Stimulated activated CD4-positive, alpha-beta T cell treated with anti-CD3 and anti-CD28 coated beads, Interleukin-12 subunit alpha, Interleukin-12 subunit beta, amount 100 ng/mL, for 24 hours (primary cell): ENCODE measurements around the gene MEGF11.

Experiments used
- DNase-seq, 2 experiments: peaks; one replicate each; pipeline ENCODE4 v3.0.0-alpha.2; 2020; ENCODE audit warnings: low read depth in 2 of 2

Gene MEGF11

DNA sequence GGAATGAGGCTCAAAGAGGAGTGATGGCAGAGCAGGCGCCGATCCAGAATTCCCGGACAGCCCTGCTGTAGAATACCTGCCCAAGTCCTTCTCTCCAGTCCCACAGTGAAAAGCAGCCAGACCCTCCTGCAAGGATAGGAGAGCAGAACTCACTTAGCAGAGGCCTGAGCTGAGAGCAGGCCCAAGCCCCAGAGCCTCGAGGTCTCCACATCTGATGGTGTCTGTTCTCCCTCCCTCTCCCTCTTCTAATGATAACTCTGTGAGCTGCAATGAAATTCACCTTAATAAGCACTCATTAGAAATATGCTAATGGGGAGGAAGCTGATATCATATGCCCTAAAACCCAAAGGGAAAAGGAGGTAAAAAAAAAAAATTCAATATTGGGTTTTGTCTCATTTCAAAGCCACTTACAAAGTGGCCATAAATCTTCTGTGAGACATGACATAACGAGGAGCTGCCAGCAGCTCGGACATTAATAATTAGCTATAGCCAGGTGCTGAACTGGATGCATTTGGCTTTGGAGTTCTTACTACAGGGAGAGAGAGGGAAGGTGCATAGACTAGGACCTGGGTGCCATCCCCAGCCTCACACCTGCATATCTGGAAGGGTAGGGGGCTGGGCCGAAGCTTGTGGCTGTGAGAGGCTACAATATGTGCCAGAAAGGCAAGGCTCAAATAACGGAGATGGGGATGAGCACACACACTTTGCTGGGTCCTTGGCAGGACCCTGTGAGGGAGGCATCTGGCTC is 108.4 kb downstream of the MEGF11 start:
- DNase-seq, result no peak

DNA sequence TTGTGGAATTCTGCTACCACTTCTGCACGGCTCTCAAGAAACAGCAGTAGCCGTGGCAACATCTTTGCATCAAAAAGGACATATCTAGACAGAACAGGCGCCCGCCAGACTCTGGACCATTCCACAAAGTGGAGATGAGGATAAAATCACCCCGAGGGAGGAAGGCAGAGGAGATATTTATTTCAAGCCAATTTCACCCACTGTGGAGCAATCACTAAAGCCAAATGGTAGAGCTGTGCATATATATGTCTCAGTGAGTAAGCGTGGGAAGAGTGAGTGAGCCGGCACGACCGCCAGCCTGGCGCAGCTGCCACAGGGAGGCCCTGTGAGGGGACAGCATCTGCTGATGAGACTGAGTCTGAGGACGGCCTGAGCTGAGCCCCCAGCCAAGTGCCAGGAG is 111.3 kb downstream of the MEGF11 start:
- no peak for DNase-seq

DNA sequence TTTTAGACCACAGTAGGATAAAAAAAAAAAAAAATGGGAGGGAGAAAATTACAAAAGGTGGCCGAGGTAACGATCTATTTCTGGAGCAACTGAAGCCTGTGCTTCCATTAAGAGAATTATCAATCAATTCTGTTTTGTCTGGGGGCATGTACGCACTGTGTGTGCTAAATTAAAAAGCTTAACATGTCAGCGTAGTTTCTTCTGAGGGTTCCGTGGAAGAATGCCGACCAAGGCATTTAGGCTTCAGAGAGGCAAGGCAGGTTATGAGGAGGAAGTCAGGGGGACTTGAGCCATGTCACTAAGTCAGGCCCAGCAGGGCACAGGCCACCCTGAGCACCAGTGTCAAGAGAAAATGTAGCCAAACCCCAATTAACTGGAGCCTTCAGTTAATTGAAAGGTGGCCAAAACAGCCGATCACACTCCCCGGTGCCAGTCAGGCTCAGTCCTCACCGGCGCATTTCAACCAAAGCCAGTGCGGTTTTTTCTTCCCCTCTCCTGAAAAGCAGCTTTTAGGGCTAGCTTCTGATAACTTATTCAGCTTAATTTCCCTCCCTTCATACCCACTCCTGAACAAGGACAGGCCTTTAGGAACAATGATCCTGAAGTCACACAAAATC is 113.9 kb downstream of the MEGF11 start:
- DNase-seq, result no peak

DNA sequence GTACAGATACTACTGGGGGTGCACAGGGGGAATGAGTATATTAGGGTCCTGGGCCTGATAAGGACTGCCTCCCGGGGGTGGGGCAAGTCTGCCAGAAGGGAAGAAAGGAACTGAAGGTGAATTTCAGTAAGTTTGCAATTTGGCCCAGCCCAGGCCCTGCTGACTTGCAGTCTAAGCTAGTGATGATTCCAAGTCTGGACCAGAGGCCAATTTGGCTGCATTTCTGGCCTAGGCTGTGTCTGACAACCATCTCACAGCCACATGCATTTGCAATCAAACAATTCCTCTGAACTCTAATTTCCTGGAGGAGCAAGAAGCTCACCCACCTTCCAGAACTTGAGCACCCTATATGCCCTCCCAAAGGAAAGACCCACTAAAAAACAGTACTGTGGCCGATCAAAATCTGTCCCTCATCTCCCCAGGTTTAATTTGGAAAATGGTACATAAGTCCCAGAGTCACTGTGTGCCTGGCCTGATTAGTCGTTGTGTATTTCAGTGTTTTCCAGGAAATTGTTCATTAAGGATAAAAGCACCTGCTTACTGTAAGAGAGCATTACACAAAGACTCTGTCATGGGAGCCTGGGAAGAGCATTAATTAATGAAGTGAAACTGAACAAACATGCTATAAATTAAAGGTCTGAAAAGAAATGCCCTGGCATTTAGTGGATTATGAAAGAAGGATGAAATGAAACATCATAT is 114.5 kb downstream of the MEGF11 start:
- no peak for DNase-seq

DNA sequence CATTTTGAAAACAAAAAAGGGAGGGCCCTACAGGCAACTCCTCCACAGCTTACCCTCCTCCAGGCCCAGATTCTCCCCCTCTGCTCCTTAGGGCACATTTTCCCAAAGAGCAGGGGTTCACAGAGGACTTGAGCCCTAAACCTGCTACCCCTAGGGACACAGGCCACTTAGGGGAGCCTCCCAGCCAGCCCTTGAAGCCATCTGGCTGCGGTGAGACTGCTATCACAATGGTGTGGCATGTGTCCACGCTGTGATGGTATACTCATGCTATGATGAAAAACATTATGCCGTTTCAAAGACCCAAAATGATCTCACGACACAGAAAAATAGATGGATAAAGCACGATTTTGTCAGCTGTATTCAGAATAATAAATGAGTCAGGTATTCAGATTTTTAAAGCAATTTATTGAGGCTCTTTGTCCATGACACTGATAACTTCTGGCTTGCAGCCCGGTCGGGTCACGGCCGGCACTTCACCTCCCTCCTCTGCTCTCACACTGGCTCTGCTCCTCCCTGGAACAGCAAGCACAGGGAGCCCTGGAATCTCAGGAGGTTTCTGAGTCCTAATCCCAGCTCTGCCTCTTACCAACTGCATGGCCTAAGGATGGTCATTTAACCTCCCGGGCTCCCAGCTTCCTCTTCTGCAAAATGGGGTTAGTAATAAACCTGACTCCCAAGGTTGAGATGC is 115.3 kb downstream of the MEGF11 start:
- no peak for DNase-seq

DNA sequence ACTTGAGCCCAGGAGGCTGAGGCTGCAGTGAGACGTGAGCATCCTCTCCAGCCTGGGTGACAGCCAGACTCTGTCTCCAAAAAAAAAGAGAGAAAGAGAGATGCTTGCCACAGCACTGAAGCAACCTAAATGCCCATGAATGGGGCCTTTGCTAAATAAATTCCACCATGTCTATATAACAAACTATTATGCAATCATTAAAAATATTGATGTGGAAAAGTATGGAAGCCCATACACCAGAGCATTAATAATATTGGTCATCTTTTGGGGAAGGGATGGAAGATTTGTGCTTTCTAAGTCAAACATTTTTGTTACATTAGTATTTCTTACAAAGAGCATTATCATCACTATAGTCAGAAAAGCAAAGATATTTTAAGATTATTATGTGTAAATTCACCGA is 116.6 kb downstream of the MEGF11 start:
- no peak for DNase-seq

DNA sequence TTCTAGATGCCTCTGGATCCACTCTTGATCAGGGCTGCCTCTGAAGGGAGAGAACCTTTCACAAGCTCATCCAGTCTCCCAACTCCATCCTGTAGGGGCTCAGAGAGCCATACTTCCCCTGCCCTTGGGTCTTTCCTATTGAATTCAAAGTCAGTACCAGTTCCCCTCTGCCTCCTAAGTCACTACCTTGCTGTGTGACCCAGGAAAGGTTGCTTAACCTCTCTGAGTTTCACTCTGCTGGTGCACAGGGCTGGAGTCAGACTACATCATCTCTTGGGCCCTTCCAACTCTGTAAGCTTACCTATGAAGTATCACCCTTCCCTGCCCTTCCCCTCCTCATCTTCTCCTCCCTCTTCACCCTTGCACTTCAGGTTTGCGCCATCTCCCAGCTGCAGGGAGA is 117.9 kb downstream of the MEGF11 start:
- DNase-seq, result no peak

DNA sequence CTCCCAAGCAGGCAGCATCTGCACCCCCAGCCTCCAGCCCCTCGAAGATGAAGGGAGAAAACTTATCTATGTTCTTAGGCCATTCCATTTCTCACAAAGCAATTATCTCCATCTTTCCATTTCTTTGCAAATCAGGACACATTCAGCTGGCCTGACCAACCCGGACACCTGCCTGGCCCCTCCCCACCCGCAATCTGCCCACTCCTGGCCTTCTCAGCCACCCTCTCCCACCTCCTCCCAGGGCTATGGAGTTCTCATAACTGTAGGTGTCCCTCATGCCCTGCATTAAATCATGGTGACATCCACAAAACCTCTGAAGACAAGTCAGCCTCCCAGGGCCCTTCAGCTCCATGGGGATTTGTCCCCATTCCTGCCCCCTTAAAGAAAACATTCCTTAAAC is 119.3 kb downstream of the MEGF11 start:
- no peak for DNase-seq

DNA sequence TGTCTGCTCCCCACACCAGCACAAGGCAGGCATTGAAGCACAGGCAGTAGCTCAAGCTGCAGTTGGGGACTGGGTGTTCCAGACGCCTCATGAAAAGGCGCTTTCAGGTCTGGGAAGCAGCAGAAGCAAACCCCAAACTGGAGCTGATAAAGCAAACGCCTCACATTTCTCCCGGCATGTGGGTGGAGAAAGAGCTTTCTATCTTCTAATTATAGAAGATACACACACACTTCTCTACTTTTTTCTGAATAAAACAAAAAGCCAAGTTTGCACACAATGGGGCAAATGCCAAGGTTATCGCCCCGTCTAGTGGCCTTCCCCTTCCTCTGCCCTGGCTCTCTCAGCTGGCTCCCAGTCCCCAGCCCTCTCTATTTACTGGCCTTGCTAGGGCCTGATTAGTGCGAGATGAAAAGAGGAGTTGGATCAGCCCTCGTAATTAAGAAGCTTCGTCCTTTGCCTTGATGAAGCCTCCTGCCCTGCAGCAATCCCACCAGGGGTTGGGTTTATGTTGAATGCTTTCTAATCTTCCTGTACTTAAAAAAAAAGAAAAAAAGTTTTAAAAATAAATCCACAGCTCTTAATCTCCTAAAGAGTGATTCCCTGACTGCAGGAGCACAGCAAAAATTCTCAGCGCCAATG is 120.2 kb downstream of the MEGF11 start:
- DNase-seq, result no peak

DNA sequence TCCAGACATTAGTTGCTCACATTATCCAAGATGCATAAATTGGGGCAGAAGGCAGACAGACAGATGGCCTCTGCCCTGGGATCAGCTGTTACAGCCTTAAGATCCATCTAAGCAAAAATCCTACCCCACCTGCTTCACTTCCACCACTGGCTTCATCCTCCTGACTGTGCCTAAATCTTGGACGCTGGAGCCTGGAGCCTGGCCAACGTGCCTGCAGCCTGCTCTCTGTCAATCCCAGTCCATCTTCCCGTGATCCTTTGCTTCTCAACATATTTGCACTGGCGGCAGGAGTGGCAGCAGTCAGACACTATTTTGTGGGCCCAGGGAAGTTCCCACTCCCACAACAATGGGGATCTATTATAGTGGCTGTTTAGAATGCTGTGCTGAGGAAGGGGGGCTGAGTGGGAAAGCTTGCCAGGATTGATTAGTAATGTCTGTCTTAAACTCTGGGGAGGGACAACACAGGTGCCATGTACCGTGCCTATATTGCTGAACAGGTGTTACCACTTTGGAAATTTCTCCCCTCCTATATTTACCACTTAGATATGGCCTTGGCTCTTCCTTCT is 121.2 kb downstream of the MEGF11 start:
- no peak for DNase-seq

DNA sequence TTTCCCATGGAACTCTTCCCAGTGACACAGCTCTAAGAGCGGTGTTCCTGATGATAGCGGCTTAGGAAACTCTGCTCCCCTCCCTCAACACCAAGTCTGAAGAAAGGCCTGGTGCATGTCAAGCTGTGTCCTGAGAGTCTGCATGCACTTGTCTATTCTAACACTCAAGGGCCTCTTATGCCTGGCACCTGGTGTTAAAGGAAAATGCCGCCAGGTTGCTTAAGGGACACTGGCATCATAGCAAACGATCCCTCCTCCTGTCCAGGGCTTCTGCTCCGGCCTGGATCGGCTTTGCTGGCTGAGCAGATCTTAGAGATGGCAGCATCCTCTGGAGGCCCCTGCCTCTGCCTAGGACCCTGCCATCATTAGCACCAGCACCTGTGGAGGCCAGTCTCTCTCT is 121.7 kb downstream of the MEGF11 start:
- DNase-seq, result no peak

DNA sequence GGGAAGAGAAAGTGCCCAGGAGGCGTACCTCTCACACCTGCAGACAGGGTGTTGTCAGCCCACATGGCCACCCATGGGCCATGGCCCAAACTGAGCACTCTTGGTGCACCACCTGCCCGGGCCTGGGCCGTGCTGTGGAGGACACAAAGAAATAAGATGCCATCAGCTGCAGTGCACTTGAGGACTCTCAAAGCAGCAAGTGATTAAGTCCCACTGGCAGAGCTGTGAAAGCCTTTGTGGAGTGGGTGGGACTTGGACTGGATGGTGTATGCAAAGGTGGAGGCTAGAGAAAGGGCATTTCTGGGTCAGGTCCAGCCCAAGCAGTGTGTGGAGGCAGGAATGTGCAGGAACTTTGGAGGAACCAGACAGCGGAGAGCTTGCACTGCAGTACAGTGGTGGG is 122.3 kb downstream of the MEGF11 start:
- DNase-seq, result no peak

DNA sequence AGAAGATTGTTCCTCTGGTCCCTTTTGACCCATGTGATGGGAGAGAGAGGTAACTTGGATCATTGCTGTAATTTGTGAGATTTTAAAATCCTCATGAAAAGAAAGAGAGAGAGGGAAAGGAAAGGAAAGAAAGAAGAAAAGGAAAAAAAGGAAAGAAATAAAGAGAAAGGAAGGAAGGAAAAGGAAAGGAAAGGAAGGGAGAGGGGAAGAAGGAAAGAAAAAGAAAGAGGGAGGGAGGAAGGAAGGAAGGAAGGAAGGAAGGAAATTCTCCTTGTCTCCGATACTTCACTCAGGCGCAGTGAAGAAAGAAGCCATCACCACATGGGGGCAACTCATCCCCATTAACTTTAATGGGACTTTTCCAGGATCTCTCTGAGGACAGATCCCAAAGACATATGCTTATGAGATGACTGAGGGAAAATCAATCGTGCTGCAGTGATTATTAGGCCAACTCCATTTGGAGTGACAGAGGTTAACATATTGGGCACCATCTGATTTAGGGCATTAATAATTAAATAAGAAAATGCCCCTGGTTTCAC is 123.0 kb downstream of the MEGF11 start:
- DNase-seq, result no peak

DNA sequence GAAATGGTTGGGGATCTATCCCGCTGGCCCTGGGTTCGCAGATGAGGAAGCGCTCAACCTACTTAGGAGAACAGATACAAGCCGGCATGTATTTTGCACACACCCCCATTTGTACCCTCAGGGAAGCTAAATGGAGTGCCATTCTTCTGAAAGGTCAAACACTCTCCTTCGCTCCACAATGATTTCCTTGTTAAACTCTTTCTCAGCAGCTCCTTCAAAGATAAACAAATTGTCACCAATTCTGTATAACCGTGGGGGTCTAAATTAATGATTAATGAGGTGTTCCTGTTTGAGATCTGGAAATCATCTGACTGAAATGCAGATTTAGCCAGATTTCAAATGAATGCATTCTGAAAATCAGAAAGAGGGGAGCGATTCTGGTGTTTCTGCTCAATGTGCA is 124.0 kb downstream of the MEGF11 start:
- no peak for DNase-seq

DNA sequence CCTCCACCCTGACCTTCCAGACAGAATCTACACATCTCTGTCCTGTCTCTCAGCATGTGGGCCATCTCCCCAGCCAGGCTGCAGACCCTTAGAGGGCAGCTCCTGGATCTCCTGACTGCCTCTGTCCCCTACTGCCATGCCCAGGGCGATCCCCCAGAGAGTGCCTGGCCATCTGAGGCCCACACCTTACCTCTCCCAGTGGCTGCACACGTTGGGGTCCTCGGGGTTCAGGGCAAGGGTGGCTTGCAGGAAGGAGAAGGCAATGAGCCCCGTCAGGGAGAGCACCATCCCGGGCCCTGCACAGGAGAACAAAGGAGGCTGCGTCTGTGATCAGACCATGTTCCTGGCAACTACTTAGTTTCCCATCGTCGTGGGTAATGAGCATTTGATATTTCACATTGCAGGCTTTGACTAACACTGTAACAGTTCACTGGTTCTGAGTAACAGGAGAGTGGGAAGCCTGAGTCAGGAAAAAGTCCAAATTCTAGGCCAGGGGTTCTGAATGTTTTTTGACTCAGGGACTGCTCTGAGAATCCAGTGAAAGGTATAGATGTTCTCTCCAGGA is 125.4 kb downstream of the MEGF11 start:
- no peak for DNase-seq

DNA sequence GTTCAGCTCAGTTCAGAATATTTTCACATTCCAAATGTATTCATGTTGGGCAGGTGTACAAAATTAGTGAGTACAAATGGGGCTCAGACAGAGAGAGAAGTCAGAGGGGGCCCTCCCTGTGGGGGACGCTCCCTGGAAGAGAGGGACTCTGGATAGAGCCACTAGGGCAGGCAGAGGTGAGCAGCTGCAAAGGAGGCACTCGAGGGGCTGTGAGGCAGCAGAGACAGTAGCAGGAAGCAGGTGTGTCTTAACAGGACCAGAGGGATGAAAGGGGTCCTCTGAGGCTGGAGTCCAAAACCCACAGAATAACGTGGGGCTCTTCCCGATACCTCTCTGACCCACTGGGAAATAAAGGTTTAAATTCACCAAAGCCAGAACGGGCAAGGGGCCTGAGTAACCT is 127.1 kb downstream of the MEGF11 start:
- DNase-seq, result no peak

DNA sequence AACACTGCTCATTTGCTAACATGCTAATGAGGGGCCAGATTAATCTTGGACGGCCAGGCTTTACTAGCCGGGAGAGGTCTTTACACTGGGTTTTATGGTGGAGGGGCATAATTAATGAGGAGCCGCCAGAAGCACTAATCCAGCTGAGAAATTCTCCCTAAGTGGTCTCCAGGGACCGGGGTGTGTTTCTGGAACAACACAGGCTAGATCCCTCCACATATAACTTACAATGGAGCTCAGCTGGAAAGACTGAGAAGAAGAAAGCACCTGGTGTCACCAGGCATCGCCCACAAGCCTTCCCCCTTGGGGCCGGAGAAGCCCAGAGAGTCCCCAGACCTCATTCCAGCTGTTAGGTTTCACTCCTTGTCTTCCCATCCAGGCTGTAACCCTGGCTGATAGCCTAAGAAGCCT is 127.5 kb downstream of the MEGF11 start:
- DNase-seq, result no peak

DNA sequence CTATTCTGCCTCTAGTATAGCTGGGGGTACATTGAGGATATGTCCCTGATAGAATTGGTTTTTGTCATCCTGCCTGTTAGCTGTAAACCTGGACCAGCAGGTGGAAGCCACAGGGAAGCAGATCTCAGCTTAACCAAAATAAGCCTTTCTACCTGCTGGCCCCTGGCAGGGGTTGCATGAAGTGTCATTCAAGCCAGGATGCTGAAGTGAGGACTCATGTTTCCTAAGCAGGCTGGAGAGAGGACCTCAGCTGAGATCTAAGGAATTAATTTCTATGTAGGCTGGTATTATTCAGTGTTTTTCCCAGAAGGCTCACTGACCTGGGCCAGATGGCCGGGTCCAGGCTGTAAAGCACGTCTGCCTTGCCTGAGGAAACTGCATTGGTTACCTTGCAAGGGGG is 128.9 kb downstream of the MEGF11 start:
- DNase-seq, result no peak

DNA sequence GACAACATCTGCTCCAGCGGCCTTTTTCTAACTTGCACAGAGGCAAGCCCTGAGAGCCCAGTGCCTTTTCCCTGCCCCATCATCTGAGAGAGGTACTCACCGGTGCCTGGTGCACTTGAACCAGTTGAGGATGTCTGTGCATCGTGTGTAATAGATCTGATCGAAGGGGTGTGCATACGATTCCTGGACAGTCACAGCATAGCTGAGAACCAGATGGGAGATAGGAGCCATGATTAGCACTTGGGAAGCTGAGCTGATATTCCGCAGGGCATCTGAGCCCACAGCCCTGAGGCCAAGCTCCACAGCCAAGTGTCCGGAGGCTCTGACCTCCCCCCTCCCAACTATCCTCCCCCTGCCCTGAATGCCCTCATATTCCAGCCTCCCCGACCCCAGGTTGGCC is 129.8 kb downstream of the MEGF11 start:
- no peak for DNase-seq

DNA sequence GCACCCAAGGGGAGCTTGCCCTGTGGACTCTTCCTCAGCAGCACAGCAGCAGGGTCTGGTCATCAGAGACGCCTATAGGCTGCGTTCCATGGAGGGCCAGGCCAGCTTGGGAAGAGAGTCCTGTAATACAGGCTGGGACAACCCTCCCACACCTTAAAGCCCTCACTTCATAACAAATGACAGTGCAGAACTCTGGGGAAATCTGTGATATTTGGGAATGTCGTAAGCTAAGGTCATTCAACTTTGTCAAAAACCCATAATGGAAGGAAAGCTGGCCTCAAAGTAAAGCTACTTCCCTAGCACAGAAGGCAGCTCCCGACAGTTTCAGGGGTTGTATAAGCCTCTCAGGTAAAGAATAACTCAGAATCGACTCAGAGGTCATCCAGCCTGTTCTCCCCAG is 133.1 kb downstream of the MEGF11 start:
- DNase-seq, result no peak

DNA sequence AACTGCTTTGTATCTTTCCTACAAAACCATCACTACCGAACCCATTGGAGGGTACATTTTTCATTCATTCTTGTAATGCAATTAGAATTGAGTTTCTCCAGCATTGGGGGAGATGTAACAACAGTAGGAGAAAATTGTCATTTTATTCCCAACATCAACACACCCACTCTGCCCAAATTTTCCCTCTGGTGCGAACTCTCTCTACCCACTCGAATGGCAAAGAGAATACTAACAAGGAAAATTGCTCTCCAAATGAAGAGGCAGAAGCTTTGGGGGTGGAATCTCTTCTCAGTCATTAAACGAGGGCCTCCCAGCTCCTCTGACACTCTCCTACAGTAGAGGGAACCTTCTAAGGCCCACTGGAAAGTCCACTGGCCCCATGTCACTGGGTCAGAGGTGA is 135.7 kb downstream of the MEGF11 start:
- no peak for DNase-seq
